Fibroblast of peridontal ligament (primary cell): ENCODE results near the gene FBXW2.
"Not testable (repeated sequence)": the region's sequence is repeated elsewhere in the genome, so short reads cannot be mapped to it uniquely, and the experiment has no call there.

Experiments used
- DNase-seq: peaks from one replicate; pipeline ENCODE4 v3.0.0-alpha.2; 2010; ENCODE audit errors: extremely low read depth

Gene FBXW2

DNA sequence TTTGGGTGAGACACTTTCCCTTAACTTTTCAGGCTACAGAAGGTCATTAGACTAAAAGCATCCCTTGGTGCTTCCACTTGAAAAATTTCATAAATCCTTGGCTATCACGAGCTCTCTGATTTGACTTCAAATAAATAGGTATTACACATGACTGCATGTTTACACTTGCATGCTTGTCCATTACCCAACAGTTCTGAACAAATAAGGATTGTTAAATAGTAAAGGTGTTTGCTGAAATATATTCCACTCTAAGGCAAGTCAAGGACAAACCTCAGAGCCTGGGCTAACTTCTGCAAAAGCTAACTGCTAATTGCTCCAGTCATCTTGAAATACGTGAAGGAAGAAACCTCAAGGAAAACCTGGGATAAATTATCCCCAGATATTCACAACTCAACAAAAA lies 14.5 kb downstream of the FBXW2 start:
- DNase-seq: no peak

GRCh38 chr9:120777229-120777628 lies 16.0 kb downstream of the FBXW2 start:
- no peak for DNase-seq

GRCh38 chr9:120776788-120777187 lies 16.4 kb downstream of the FBXW2 start:
- no peak for DNase-seq

- no peak for DNase-seq
These were observed 17.4 kb downstream of the FBXW2 start for GRCh38 chr9:120775859-120776258.

- DNase-seq: no peak
These were observed 18.5 kb downstream of the FBXW2 start for GRCh38 chr9:120774719-120775118.

GRCh38 chr9:120773256-120773655 lies 20.0 kb downstream of the FBXW2 start:
- DNase-seq: no peak

GRCh38 chr9:120770931-120771330 lies 22.3 kb downstream of the FBXW2 start:
- no peak for DNase-seq

DNA sequence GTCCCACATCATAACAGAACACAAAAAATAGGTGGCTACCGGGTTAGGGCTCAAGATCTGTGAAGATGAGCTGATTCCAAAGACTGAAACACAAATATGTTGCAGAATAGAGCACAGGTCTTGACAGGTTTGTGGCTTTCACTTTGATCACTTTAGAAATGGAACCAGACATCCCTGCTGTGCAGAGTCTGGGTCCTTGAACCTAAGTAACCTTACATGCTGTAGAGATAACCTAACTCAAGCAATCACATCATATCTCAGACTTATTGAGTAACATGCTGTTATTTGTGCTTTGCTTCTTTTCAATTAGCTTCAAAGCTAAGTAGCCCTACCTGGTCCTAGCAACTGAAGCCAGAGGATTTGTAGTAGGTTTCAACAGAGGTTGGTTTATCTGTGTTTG lies 24.3 kb downstream of the FBXW2 start:
- DNase-seq: no peak

- no peak for DNase-seq
These were observed 25.0 kb downstream of the FBXW2 start for GRCh38 chr9:120768247-120768646.

- DNase-seq: no peak
These were observed 25.8 kb downstream of the FBXW2 start for GRCh38 chr9:120767451-120767850.

GRCh38 chr9:120765910-120766425 lies 27.2 kb downstream of the FBXW2 start:
- no peak for DNase-seq

DNA sequence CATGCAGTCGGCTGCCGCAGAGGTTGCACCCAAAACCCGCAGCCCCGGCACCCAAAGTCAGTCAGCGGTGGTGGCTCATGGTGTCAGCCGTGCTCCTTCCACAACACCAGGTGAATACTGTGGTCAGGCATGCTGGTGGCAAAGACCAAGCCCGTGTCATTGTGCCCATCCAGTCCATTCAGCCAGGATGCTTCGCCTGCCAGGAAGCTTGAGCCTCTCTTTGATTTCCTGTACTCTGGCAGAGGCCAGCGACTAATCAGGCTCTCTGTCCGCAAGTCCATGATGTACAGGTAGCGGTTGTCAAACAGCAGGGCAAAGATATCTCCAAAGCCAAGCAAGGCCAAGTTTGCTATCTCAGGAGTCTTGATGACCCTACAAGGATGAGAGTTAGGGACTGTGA lies 28.7 kb downstream of the FBXW2 start:
- DNase-seq: no peak

DNA sequence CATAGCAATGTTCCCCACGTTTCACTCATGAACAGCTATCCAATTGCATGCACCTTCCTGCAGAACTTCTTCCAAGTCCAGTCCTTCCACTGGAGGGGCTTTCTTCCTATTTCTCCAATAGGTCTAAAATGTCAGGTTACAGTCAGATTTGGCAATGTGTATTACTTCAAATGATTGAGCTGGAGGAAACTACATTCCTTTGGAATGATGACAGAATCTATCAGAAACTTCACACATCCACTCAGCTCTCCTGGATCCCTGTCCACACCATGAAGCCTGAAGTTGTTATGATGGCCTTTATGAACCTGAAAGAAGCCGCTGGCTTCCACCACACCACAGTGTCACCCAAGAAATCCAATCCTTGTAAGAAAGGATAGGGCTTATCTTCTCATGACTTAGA lies 32.2 kb downstream of the FBXW2 start:
- DNase-seq: no peak

DNA sequence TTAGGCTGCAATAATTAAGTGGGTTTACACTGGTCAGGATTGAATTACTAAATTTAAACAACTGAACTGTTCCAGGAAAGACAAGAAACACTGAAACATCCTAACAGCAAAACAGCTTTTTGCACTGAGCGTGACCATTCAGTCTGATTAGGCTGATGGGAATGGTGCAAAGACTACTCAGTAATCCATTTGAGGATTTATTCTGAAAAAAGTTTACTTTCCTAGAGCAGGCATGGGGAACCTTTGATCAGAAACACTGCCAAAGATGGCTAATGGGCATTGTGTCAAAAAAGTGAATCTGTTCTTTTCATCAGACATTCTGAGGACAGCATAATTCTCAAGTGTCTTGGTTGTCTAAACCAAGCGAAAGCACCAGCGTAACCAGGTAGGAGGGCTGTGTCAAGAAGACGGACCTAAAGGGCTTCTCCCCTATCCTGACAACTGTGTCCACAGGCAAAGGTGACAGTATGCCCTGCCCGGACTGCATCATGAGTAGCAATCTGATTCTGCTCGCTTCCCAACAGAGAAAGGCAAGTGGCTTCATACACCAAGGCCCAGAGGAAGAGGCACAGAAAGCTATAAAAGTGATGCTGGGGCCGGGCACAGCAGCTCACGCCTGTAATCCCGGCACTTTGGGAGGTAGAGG lies 33.3 kb downstream of the FBXW2 start:
- DNase-seq: no peak

DNA sequence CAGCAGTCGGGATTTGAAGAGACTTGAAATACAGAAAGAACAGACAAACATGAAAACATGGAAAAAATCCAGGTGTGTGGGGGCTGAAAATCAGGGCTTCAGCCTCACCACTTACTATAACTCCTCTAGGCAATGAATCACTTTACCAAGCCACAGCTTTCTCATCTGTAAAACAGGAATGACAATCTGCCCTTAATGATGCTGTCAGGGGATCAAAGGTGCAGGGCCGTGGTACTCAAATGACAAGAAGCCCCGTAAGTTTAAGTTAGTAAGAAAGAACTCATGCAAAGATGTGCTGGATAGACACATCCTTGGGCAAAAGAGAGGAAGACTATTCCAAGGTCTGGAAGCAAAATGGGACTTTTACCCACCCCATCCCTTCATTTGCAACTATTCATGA lies 34.7 kb downstream of the FBXW2 start:
- no peak for DNase-seq

GRCh38 chr9:120757026-120757913 lies 35.9 kb downstream of the FBXW2 start:
- no peak for DNase-seq

GRCh38 chr9:120756531-120756930 lies 36.7 kb downstream of the FBXW2 start:
- DNase-seq: no peak

- peak; percentile 66 for DNase-seq
These were observed 37.3 kb downstream of the FBXW2 start for GRCh38 chr9:120755810-120756434.

DNA sequence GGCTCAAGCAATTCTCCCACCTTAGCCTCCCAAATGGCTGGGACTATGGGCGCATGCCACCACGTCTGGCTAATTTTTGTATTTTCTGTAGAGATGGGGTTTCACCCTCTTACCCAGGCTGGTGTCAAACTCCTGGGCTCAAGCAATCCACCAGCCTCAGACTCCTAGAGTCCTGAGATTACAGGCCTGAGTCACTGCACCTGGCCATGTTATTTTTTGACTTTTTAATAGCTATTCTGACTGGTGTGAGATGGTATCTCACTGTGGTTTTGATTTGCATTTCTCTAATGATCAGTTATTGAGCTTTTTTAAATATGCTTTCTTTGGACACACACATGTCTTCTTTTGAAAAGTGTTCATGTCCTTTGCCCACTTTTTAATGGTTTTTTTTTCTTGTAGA lies 38.2 kb downstream of the FBXW2 start:
- DNase-seq: no peak

GRCh38 chr9:120750421-120750820 lies 42.8 kb downstream of the FBXW2 start:
- DNase-seq: no peak

DNA sequence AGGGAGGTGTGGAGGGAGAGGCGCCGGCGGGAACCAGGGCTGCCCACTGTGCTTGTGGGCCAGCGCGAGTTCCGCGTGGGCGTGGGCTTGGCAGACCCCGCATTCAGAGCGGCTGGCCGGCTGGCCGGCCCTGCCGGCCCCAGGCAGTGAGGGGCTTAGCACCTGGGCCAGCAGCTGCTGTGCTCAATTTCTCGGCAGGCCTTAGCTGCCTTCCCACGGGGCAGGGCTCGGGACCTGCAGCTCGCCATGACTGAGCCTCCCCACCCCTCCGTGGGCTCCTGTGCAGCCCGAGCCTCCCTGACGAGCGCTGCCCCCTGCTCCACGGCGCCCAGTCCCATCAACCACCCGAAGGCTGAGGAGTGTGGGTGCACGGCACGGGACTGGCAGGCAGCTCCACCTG lies 46.9 kb downstream of the FBXW2 start:
- DNase-seq: not testable (repeated sequence)

GRCh38 chr9:120745278-120745677 lies 47.9 kb downstream of the FBXW2 start:
- no peak for DNase-seq
